IMR-90 (cell line): ENCODE data around the gene RBM11. TPM values are rescaled to one million over a fixed set of nuclear protein-coding genes. Genes with fewer than 3 reads are reported as not detected.

Experiments used
- ATAC-seq: fragments of 200-7000 bp; cut with Tn5 transposase; 2 replicates; pipeline ENCODE4 v1.9.1; 2020; ENCODE audit warnings: low read depth, mild to moderate bottlenecking, moderate library complexity
- BruUV-seq: library from RNA; stranded (reverse); fragments of 400-500 nt; replicated peaks from 2 replicates; lab custom pipeline; 2021; lab: Mats Ljungman, UMichigan
- CTCF ChIA-PET: fragments of 300-600 bp; formaldehyde crosslinking; extraction: SDS; loops from one replicate; lab custom pipeline; 2021; ENCODE audit warnings: antibody characterized with exemption; lab: Yijun Ruan, JAX
- POLR2A ChIA-PET: fragments of 300-600 bp; sonication (Branson Sonifier 250); formaldehyde crosslinking; loops from one replicate; lab custom pipeline; 2022; ENCODE audit warnings: antibody characterized with exemption; ENCODE audit not compliant: unreplicated experiment; lab: Charles Lee
- DNase-seq: peaks from one replicate; pipeline ENCODE4 v3.0.0; 2013
- H2AFZ ChIP-seq: replicated peaks from 2 replicates; pipeline ENCODE3; 2013; ENCODE audit warnings: low read length, mild to moderate bottlenecking; ENCODE audit not compliant: poor library complexity
- H2AK5ac ChIP-seq: 2 replicates; pipeline ENCODE4 v1.6.1; 2013; ENCODE audit warnings: low read depth, low read length, inconsistent platforms
- H2AK9ac ChIP-seq: replicated peaks from 2 replicates; pipeline ENCODE3; 2013; ENCODE audit warnings: mild to moderate bottlenecking, low read depth, low read length, moderate library complexity; ENCODE audit not compliant: poor library complexity
- H2BK120ac ChIP-seq: 2 replicates; pipeline ENCODE4 v1.6.1; 2013; ENCODE audit warnings: low read depth, low read length, inconsistent platforms
- H2BK15ac ChIP-seq: 3 replicates; pipeline ENCODE4 v1.6.1; 2013; ENCODE audit warnings: low read depth, low read length, inconsistent platforms
- H2BK20ac ChIP-seq: 2 replicates; pipeline ENCODE4 v1.6.1; 2013; ENCODE audit warnings: low read depth, mild to moderate bottlenecking, inconsistent platforms, low read length, moderate library complexity
- H2BK5ac ChIP-seq: 2 replicates; pipeline ENCODE4 v1.6.1; 2013; ENCODE audit warnings: mild to moderate bottlenecking, low read depth, low read length, inconsistent platforms; ENCODE audit not compliant: poor library complexity, severe bottlenecking
- H3K14ac ChIP-seq: replicated peaks from 2 replicates; pipeline ENCODE4 v1.6.1; 2013; ENCODE audit warnings: low read depth, low read length, inconsistent platforms
- H3K18ac ChIP-seq: 2 replicates; pipeline ENCODE4 v1.6.1; 2013; ENCODE audit warnings: low read depth, low read length, control low read depth
- H3K23ac ChIP-seq: 2 replicates; pipeline ENCODE4 v1.6.1; 2013; ENCODE audit warnings: low read depth, low read length, inconsistent platforms
- H3K27ac ChIP-seq: 2 replicates; pipeline ENCODE4 v1.5.1; 2013; ENCODE audit warnings: mild to moderate bottlenecking, control low read depth, low read length; ENCODE audit not compliant: insufficient read depth
- H3K27me3 ChIP-seq: 2 replicates; pipeline ENCODE4 v1.6.1; 2013; ENCODE audit warnings: low read length; ENCODE audit not compliant: control insufficient read depth, insufficient read depth
- H3K36me3 ChIP-seq: 2 replicates; pipeline ENCODE4 v1.6.1; 2013; ENCODE audit warnings: low read length, mixed read lengths; ENCODE audit not compliant: control insufficient read depth, insufficient read depth
- H3K4ac ChIP-seq: 2 replicates; pipeline ENCODE4 v1.6.1; 2013; ENCODE audit warnings: low read depth, low read length, inconsistent platforms
- H3K4me1 ChIP-seq: 2 replicates; pipeline ENCODE4 v1.6.1; 2013; ENCODE audit warnings: low read length, mixed read lengths; ENCODE audit not compliant: control insufficient read depth, insufficient read depth
- H3K4me2 ChIP-seq: 2 replicates; pipeline ENCODE4 v1.6.1; 2013; ENCODE audit warnings: low read depth, mild to moderate bottlenecking, control low read depth, low read length, moderate library complexity
- H3K4me3 ChIP-seq: 2 replicates; pipeline ENCODE4 v1.5.1; 2013; ENCODE audit warnings: low read depth, mild to moderate bottlenecking, control low read depth, low read length, moderate library complexity; ENCODE audit not compliant: insufficient read depth
- H3K56ac ChIP-seq: 2 replicates; pipeline ENCODE4 v1.6.1; 2013; ENCODE audit warnings: low read length, inconsistent platforms; ENCODE audit not compliant: insufficient read depth; ENCODE audit errors: extremely low read depth
- H3K79me1 ChIP-seq, 2 experiments: 2 replicates each; pipeline ENCODE4 v1.6.1; 2013; ENCODE audit warnings: low read length in 2 of 2, inconsistent platforms in 1 of 2, low read depth in 1 of 2
- H3K9ac ChIP-seq: 2 replicates; pipeline ENCODE4 v1.6.1; 2013; ENCODE audit warnings: low read depth, low read length, control low read depth
- H3K9me1 ChIP-seq: 2 replicates; pipeline ENCODE4 v1.6.1; 2013; ENCODE audit warnings: low read length, inconsistent platforms; ENCODE audit not compliant: insufficient read depth
- H3K9me3 ChIP-seq: 2 replicates; pipeline ENCODE4 v1.6.1; 2013; ENCODE audit warnings: low read length; ENCODE audit not compliant: control insufficient read depth, insufficient read depth
- H4K20me1 ChIP-seq: 2 replicates; pipeline ENCODE4 v1.6.1; 2013; ENCODE audit warnings: low read length, inconsistent platforms; ENCODE audit not compliant: insufficient read depth
- H4K5ac ChIP-seq: 2 replicates; pipeline ENCODE4 v1.6.1; 2013; ENCODE audit warnings: mild to moderate bottlenecking, low read depth, low read length, control low read depth
- H4K8ac ChIP-seq, 2 experiments: 2 replicates each; pipeline ENCODE4 v1.6.1; 2013; ENCODE audit warnings: low read depth in 2 of 2, low read length in 2 of 2, control low read depth in 1 of 2, inconsistent platforms in 1 of 2
- H4K91ac ChIP-seq: 2 replicates; pipeline ENCODE4 v1.6.1; 2013; ENCODE audit warnings: low read depth, low read length, inconsistent platforms; ENCODE audit not compliant: insufficient read depth
- BHLHE40 ChIP-seq: fragments of 150-350 bp; IDR thresholded peaks from 2 replicates; pipeline ENCODE4 v1.6.1; 2016; ENCODE audit warnings: mild to moderate bottlenecking, low read depth, low read length
- CEBPB ChIP-seq: IDR thresholded peaks from 2 replicates; pipeline ENCODE4 v1.6.1; 2012; ENCODE audit warnings: low read depth, low read length, improper control_type of control experiment
- CHD1 ChIP-seq: IDR thresholded peaks from 2 replicates; pipeline ENCODE4 v1.6.1; 2012; ENCODE audit warnings: low read depth, low read length, improper control_type of control experiment
- FOS ChIP-seq: fragments of 150-350 bp; IDR thresholded peaks from 2 replicates; pipeline ENCODE4 v1.6.1; 2016; ENCODE audit warnings: low read depth, low read length
- MAFK ChIP-seq: IDR thresholded peaks from 2 replicates; pipeline ENCODE4 v1.6.1; 2012; ENCODE audit warnings: low read depth, low read length, improper control_type of control experiment
- MAZ ChIP-seq: IDR thresholded peaks from 2 replicates; pipeline ENCODE4 v1.6.1; 2012; ENCODE audit warnings: low read depth, mild to moderate bottlenecking, low read length, improper control_type of control experiment, moderate library complexity, borderline replicate concordance
- MXI1 ChIP-seq: IDR thresholded peaks from 2 replicates; pipeline ENCODE4 v1.6.1; 2012; ENCODE audit warnings: low read depth, mild to moderate bottlenecking, low read length, moderate library complexity, borderline replicate concordance
- NFE2L2 ChIP-seq: fragments of 150-350 bp; IDR thresholded peaks from 2 replicates; pipeline ENCODE4 v1.6.1; 2016; ENCODE audit warnings: low read depth, mild to moderate bottlenecking, low read length
- POLR2A ChIP-seq: IDR thresholded peaks from 2 replicates; pipeline ENCODE4 v1.6.1; 2012; ENCODE audit warnings: mild to moderate bottlenecking, low read depth, low read length
- RAD21 ChIP-seq: IDR thresholded peaks from 2 replicates; pipeline ENCODE4 v1.6.1; 2012; ENCODE audit warnings: low read length, improper control_type of control experiment
- RCOR1 ChIP-seq: IDR thresholded peaks from 2 replicates; pipeline ENCODE4 v1.6.1; 2012; ENCODE audit warnings: mild to moderate bottlenecking, low read length, improper control_type of control experiment; ENCODE audit not compliant: insufficient replicate concordance
- RFX5 ChIP-seq: IDR thresholded peaks from 2 replicates; pipeline ENCODE4 v1.8.0; 2012; ENCODE audit warnings: low read depth, mild to moderate bottlenecking, low read length, moderate library complexity
- SMC3 ChIP-seq: fragments of 150-350 bp; IDR thresholded peaks from 2 replicates; pipeline ENCODE4 v1.6.1; 2016; ENCODE audit warnings: low read depth, mild to moderate bottlenecking, antibody characterized with exemption, low read length, moderate library complexity
- WGBS, 2 experiments: methylation state at CpG; one replicate each; pipeline versions ENCODE4 v1.1.5 to v1.1.7; 2013; ENCODE audit warnings: missing lambda C conversion rate in 2 of 2; ENCODE audit not compliant: insufficient read length in 1 of 2; ENCODE audit errors: extremely low coverage in 2 of 2; 5-methylcytosine and 5-hydroxymethylcytosine counted together
- dilution Hi-C: fragments of 300-500 bp; cut with HindIII; formaldehyde crosslinking; loops from one replicate; pipeline ENCODE4 v1.14.3; 2018; ENCODE audit warnings: low sequenced_read_pairs; ENCODE audit not compliant: unreplicated experiment
- in situ Hi-C: fragments of 300-500 bp; cut with MboI; formaldehyde crosslinking; loops from 3 replicates; pipeline ENCODE4 v1.14.3; 2019; ENCODE audit warnings: low sequenced_read_pairs, inconsistent platforms, mixed read lengths
- intact Hi-C: fragments of 100-400 bp; cut with micrococcal nuclease; formaldehyde crosslinking; loops from 2 replicates; pipeline ENCODE4 v1.10.0; 2022
- polyA plus RNA-seq, 3 experiments: library from polyadenylated mRNA; depleted of rRNA; stranded (reverse); fragments of >200 nt; gene quantifications; 2 replicates each; pipeline ENCODE4 v1.2.3, GENCODE V29; 2012; ENCODE audit warnings: low replicate concordance in 1 of 3
- total RNA-seq: library from RNA; depleted of rRNA; stranded (reverse); fragments of >200 nt; gene quantifications from 2 replicates; pipeline ENCODE4 v1.2.3, GENCODE V29; 2012
- TF ChIP-seq, protein P1 (sequence below): fragments of 150-350 bp; IDR thresholded peaks from 2 replicates; pipeline ENCODE4 v1.6.1; 2017; ENCODE audit warnings: mild to moderate bottlenecking, antibody characterized with exemption, low read length, low read depth
- TF ChIP-seq, protein P2 (sequence below): conservative IDR thresholded peaks from 2 replicates; pipeline ENCODE4 v1.5.1; 2012; ENCODE audit warnings: mild to moderate bottlenecking, low read depth, low read length, improper control_type of control experiment
- TF ChIP-seq, protein P3 (sequence below): fragments of 150-350 bp; IDR thresholded peaks from 2 replicates; pipeline ENCODE4 v1.6.1; 2016; ENCODE audit warnings: low read depth, mild to moderate bottlenecking, low read length, moderate library complexity, borderline replicate concordance

The RBM11 gene
- total and polyA plus RNA-seq, 2 of the 4 experiments (the other 2 are of a cell fraction) = 0.10 to 0.18 TPM

DNA sequence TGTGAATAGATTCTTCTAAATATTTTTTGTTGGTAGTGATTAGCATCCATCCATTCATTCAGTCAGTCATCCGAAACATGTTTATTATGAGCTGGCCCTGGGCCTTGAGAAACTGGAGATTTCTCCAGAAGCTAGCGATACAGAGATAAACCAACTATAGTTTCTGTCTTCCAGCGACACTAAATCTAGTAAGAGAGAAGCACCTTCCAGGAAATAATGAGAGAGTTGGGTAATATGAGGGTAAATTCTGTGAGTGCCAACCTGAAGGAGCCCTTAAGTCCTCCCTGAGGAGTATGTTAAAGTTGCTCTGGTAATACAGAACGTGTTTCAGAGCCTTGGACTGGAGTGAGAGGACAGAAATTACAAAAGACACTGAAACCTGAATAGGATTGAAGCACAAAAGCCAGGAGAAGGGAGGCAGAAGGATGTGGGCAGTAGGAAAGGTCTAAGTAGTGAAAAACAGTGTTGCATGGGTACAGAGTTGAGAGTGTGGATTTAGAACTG, 59.8 kb downstream of the RBM11 start:
- no peaks in the 10 kb centered on the region for H3K36me3 ChIP-seq
- H3K9me1 ChIP-seq = no peaks in the 10 kb centered on the region
- no peak overlapping the region for H4K5ac ChIP-seq
- H3K23ac ChIP-seq = no peak overlapping the region
- no TSS peak for BruUV-seq
- no peaks in the 10 kb centered on the region for H4K20me1 ChIP-seq
- no peak overlapping the region for H2AK9ac ChIP-seq
- H4K91ac ChIP-seq = no peak overlapping the region
- ChIA-PET CTCF (no interaction called here), POLR2A (no interaction called here)
- H4K8ac ChIP-seq = no peak overlapping the region
- no peak overlapping the region for H2AK5ac ChIP-seq
- no peak for ATAC-seq
- intact Hi-C loops (no loop called here), dilution Hi-C loops (no loop called here), in situ Hi-C loops (no loop called here)
- no peaks in the 10 kb centered on the region for H3K79me1 ChIP-seq
- H3K9me3 ChIP-seq = no peaks in the 10 kb centered on the region
- H3K27ac ChIP-seq = no peak overlapping the region
- no peaks in the 10 kb centered on the region for H3K4me1 ChIP-seq
- H3K4me3 ChIP-seq = no peak overlapping the region
- H2BK20ac ChIP-seq = no peak overlapping the region
- no peak overlapping the region for H2AFZ ChIP-seq
- WGBS, 2 experiments = 0% methylated on average over 1 of the region's 4 CpGs; no CpG with 5 or more reads in 1 of the 2 experiments
- DNase-seq = no peak
- H2BK15ac ChIP-seq = no peak overlapping the region
- no peak overlapping the region for H3K9ac ChIP-seq
- no peak overlapping the region for H3K18ac ChIP-seq
- H3K27me3 ChIP-seq = peaks cover 3% of the 10 kb centered on the region; the same call in 1 of the 2 replicates
- H2BK120ac ChIP-seq = no peak overlapping the region
- no peak overlapping the region for H3K4ac ChIP-seq
- no peak overlapping the region for H3K4me2 ChIP-seq
- TF ChIP-seq RFX5 (no peak), CEBPB (no peak), FOS (no peak), MXI1 (no peak), BHLHE40 (no peak), MAFK (no peak), CHD1 (no peak), SMC3 (no peak), RAD21 (no peak), MAZ (no peak), POLR2A (no peak), RCOR1 (no peak), NFE2L2 (no peak)
- TF ChIP-seq, protein P1, sequence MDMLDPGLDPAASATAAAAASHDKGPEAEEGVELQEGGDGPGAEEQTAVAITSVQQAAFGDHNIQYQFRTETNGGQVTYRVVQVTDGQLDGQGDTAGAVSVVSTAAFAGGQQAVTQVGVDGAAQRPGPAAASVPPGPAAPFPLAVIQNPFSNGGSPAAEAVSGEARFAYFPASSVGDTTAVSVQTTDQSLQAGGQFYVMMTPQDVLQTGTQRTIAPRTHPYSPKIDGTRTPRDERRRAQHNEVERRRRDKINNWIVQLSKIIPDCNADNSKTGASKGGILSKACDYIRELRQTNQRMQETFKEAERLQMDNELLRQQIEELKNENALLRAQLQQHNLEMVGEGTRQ = no peak
- TF ChIP-seq, protein P2, sequence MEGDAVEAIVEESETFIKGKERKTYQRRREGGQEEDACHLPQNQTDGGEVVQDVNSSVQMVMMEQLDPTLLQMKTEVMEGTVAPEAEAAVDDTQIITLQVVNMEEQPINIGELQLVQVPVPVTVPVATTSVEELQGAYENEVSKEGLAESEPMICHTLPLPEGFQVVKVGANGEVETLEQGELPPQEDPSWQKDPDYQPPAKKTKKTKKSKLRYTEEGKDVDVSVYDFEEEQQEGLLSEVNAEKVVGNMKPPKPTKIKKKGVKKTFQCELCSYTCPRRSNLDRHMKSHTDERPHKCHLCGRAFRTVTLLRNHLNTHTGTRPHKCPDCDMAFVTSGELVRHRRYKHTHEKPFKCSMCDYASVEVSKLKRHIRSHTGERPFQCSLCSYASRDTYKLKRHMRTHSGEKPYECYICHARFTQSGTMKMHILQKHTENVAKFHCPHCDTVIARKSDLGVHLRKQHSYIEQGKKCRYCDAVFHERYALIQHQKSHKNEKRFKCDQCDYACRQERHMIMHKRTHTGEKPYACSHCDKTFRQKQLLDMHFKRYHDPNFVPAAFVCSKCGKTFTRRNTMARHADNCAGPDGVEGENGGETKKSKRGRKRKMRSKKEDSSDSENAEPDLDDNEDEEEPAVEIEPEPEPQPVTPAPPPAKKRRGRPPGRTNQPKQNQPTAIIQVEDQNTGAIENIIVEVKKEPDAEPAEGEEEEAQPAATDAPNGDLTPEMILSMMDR = no peak
- TF ChIP-seq, protein P3, sequence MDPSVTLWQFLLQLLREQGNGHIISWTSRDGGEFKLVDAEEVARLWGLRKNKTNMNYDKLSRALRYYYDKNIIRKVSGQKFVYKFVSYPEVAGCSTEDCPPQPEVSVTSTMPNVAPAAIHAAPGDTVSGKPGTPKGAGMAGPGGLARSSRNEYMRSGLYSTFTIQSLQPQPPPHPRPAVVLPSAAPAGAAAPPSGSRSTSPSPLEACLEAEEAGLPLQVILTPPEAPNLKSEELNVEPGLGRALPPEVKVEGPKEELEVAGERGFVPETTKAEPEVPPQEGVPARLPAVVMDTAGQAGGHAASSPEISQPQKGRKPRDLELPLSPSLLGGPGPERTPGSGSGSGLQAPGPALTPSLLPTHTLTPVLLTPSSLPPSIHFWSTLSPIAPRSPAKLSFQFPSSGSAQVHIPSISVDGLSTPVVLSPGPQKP = no peak
- H3K56ac ChIP-seq = no peak overlapping the region
- no peak overlapping the region for H2BK5ac ChIP-seq
- no peak overlapping the region for H3K14ac ChIP-seq
